C4-2B (cell line): ENCODE data around the gene KCNN4.

Experiments used
- CTCF ChIP-seq: fragments of 450-650 bp; conservative IDR thresholded peaks from 2 replicates; pipeline ENCODE4 v1.5.1; 2017; ENCODE audit warnings: mild to moderate bottlenecking
- ZFX ChIP-seq: fragments of 450-650 bp; IDR thresholded peaks from 2 replicates; pipeline ENCODE4 v1.6.1; 2017

GRCh38 chr19:43720936-43721335 is 59.8 kb downstream of the KCNN4 start:
- no peak for TF ChIP-seq CTCF
- TF ChIP-seq ZFX = no peak
